Embryonic facial prominence (tissue), 1 donor: Measurements from ENCODE around the gene NUDT6.
"Not testable (repeated sequence)": the region's sequence is repeated elsewhere in the genome, so short reads cannot be mapped to it uniquely, and the experiment has no call there.

Experiments
- DNase-seq: peaks from one replicate; pipeline ENCODE4 v3.0.0-alpha.2; 2016; ENCODE audit errors: extremely low spot score

Gene NUDT6

GRCh38 chr4:122921971-122922876, at the start of gene NUDT6:
Gene NUDT6 (minus strand): TSS chr4:122922597. CDS start chr4:122922572, 25 bp downstream.
- no peak for DNase-seq

- DNase-seq: no peak
Measured at GRCh38 chr4:122968227-122968812, 45.9 kb upstream of the NUDT6 start.

- DNase-seq: no peak
Measured at GRCh38 chr4:122967231-122967630, 44.8 kb upstream of the NUDT6 start.

GRCh38 chr4:122966201-122966600, 43.8 kb upstream of the NUDT6 start:
- no peak for DNase-seq

GRCh38 chr4:122963216-122963615, 40.8 kb upstream of the NUDT6 start:
- DNase-seq: no peak

GRCh38 chr4:122960611-122961000, 38.2 kb upstream of the NUDT6 start:
- DNase-seq: no peak

GRCh38 chr4:122959981-122960610, 37.7 kb upstream of the NUDT6 start:
- no peak for DNase-seq

GRCh38 chr4:122959441-122959840, 37.0 kb upstream of the NUDT6 start:
- no peak for DNase-seq

GRCh38 chr4:122958505-122958904, 36.1 kb upstream of the NUDT6 start:
- no peak for DNase-seq

- no peak for DNase-seq
Measured at GRCh38 chr4:122953924-122954323, 31.5 kb upstream of the NUDT6 start.

- DNase-seq: no peak
Measured at GRCh38 chr4:122952028-122952427, 29.6 kb upstream of the NUDT6 start.

GRCh38 chr4:122948671-122949070, 26.3 kb upstream of the NUDT6 start:
- no peak for DNase-seq

GRCh38 chr4:122946142-122946541, 23.7 kb upstream of the NUDT6 start:
- DNase-seq: no peak

- DNase-seq: not testable (repeated sequence)
Measured at GRCh38 chr4:122945136-122945535, 22.7 kb upstream of the NUDT6 start.

- DNase-seq: no peak
Measured at GRCh38 chr4:122932763-122933162, 10.4 kb upstream of the NUDT6 start.

GRCh38 chr4:122930862-122931261, 8.5 kb upstream of the NUDT6 start:
- DNase-seq: no peak

GRCh38 chr4:122928930-122929329, 6.5 kb upstream of the NUDT6 start:
- no peak for DNase-seq

GRCh38 chr4:122922877-122923511, 597 bp upstream of the NUDT6 start:
- peak; percentile 80 for DNase-seq

GRCh38 chr4:122921300-122921699, 1.1 kb downstream of the NUDT6 start:
- no peak for DNase-seq

- DNase-seq: no peak
Measured at GRCh38 chr4:122920473-122920872, 1.9 kb downstream of the NUDT6 start.

GRCh38 chr4:122917731-122918130, 4.7 kb downstream of the NUDT6 start:
- DNase-seq: no peak

- DNase-seq: no peak
Measured at GRCh38 chr4:122914938-122915337, 7.5 kb downstream of the NUDT6 start.
